ENCODE data around the gene PCDH15. TPM values are rescaled to one million over a fixed set of nuclear protein-coding genes. Genes with fewer than 3 reads are reported as not detected.

Gene PCDH15
- total RNA-seq, 1 experiment from 2014 or later = 0.61 TPM

GRCh38 chr10:54585572-54585971 is 215.5 kb downstream of the PCDH15 start:
- no peak overlapping the region for H3K27ac Mint-ChIP-seq
- no peak overlapping the region for H3K4me2 ChIP-seq (ENCODE audit: insufficient read depth, insufficient read length, low read length)

More at GRCh38 chr10:54585572-54585971, 215.5 kb downstream of the PCDH15 start:
- Mint-ChIP-seq H3K9me3 (no peaks in the 10 kb centered on the region), H3K4me3 (no peak overlapping the region), H3K27me3 (ENCODE audit: low read depth) (no peaks in the 10 kb centered on the region), H3K36me3 (ENCODE audit: insufficient read depth in 1 of 3, low read depth in 3 of 3) (no peaks in the 10 kb centered on the region), H3K4me1 (no peaks in the 10 kb centered on the region)
- H4K5ac ChIP-seq (ENCODE audit: insufficient read length, low read depth, low read length) = no peak overlapping the region
- no peak overlapping the region for H2BK5ac ChIP-seq (ENCODE audit: insufficient read length, low read length)
- no peak overlapping the region for H3K56ac ChIP-seq (ENCODE audit: insufficient read length, low read depth, low read length)
- H4K91ac ChIP-seq (ENCODE audit: insufficient read length, low read depth, low read length) = no peak overlapping the region
- H2BK12ac ChIP-seq (ENCODE audit: insufficient read length, low read depth, low read length) = no peak overlapping the region
- no peaks in the 10 kb centered on the region for H3K4me1 ChIP-seq (ENCODE audit: insufficient read depth, low read length)
- no peak overlapping the region for H3K18ac ChIP-seq (ENCODE audit: insufficient read length, low read depth, low read length)
- no peak overlapping the region for H2AK5ac ChIP-seq (ENCODE audit: insufficient read length, low read length)
- H3K9me3 ChIP-seq (ENCODE audit: control insufficient read depth, low read depth, low read length) = no peaks in the 10 kb centered on the region
- no peak overlapping the region for H2BK15ac ChIP-seq (ENCODE audit: low read depth, low read length)
- no CpG with 5 or more reads among the region's 2 CpGs for WGBS (ENCODE audit: extremely low coverage, insufficient read length, low lambda C conversion rate)
- TF ChIP-seq, protein P1, sequence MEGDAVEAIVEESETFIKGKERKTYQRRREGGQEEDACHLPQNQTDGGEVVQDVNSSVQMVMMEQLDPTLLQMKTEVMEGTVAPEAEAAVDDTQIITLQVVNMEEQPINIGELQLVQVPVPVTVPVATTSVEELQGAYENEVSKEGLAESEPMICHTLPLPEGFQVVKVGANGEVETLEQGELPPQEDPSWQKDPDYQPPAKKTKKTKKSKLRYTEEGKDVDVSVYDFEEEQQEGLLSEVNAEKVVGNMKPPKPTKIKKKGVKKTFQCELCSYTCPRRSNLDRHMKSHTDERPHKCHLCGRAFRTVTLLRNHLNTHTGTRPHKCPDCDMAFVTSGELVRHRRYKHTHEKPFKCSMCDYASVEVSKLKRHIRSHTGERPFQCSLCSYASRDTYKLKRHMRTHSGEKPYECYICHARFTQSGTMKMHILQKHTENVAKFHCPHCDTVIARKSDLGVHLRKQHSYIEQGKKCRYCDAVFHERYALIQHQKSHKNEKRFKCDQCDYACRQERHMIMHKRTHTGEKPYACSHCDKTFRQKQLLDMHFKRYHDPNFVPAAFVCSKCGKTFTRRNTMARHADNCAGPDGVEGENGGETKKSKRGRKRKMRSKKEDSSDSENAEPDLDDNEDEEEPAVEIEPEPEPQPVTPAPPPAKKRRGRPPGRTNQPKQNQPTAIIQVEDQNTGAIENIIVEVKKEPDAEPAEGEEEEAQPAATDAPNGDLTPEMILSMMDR (conservative IDR thresholded peaks at IDR 0.05) = no peak
- no peak overlapping the region for H2BK20ac ChIP-seq (ENCODE audit: low read depth, low read length, poor library complexity, severe bottlenecking)
- H3K23me2 ChIP-seq (ENCODE audit: insufficient read length, low read depth, low read length, poor library complexity, severe bottlenecking) = no peaks in the 10 kb centered on the region
- H4K20me1 ChIP-seq (ENCODE audit: control insufficient read depth, insufficient read depth, insufficient read length) = no peaks in the 10 kb centered on the region
- H4K8ac ChIP-seq (replicated peaks; ENCODE audit: insufficient read length, low read depth, low read length) = no peak overlapping the region
- H3K23ac ChIP-seq (ENCODE audit: insufficient read length, low read depth, low read length) = no peak overlapping the region
- no peaks in the 10 kb centered on the region for H3K79me2 ChIP-seq (ENCODE audit: insufficient read depth, low read length)
- no peak overlapping the region for H3K27ac ChIP-seq (ENCODE audit: insufficient read length, low read depth, low read length)
- H2AFZ ChIP-seq (ENCODE audit: low read length) = no peak overlapping the region
- no peak overlapping the region for H3T11ph ChIP-seq (ENCODE audit: low read length)
- no peak overlapping the region for H3K14ac ChIP-seq (ENCODE audit: insufficient read depth, low read length)
- no peak overlapping the region for H3K4ac ChIP-seq (ENCODE audit: low read depth, low read length)
- H3K27me3 ChIP-seq (ENCODE audit: insufficient read depth, low read length) = no peaks in the 10 kb centered on the region
- DNase-seq = no peak
- no peak overlapping the region for H3K9ac ChIP-seq (ENCODE audit: extremely low read depth, insufficient read length, low read length)
- H2BK120ac ChIP-seq (ENCODE audit: low read depth, low read length, poor library complexity, severe bottlenecking) = no peak overlapping the region
- no peaks in the 10 kb centered on the region for H3K79me1 ChIP-seq (ENCODE audit: insufficient read depth, low read depth, low read length, poor library complexity, severe bottlenecking)

Data from H9 (cell line).